ENCODE results near the gene BDNF. TPM values are rescaled to one million over a fixed set of nuclear protein-coding genes. Genes with fewer than 3 reads are reported as not detected.

The BDNF gene
- total and polyA plus RNA-seq, 5 donors = 0.05 to 0.09 (median 0.07) TPM; not detected in 1

- DNase-seq = no peak
- intact Hi-C loops (cut with DNase I) = loop anchor here in 3 of 4 donors (10.0 kb wide), 2 partner anchors 989 to 1629 kb away; no protein-coding TSS in a partner anchor
- no peak overlapping the region for H3K4me3 ChIP-seq (ENCODE audit: low read length)
- H3K27ac ChIP-seq (ENCODE audit: low read length) = no peak overlapping the region
- no peak for ATAC-seq
- no peaks in the 10 kb centered on the region for H3K9me3 ChIP-seq (ENCODE audit: control insufficient read depth, low read length)
- H3K4me1 ChIP-seq (ENCODE audit: control insufficient read depth, insufficient read depth, low read length) = peaks cover 5% of the 10 kb centered on the region
- 28% methylated on average over 5 of the region's 5 CpGs for WGBS
- H3K27me3 ChIP-seq (ENCODE audit: control insufficient read depth, insufficient read depth) = peaks cover 4% of the 10 kb centered on the region
These were observed 5.9 kb upstream of the BDNF start for GRCh38 chr11:27705873-27706820.

- H3K27me3 ChIP-seq (ENCODE audit: control insufficient read depth, insufficient read depth) = peaks cover 4% of the 10 kb centered on the region
- peaks cover 7% of the 10 kb centered on the region for H3K4me1 ChIP-seq (ENCODE audit: control insufficient read depth, insufficient read depth, low read length)
- no peak overlapping the region for H3K4me3 ChIP-seq (ENCODE audit: low read length)
- H3K27ac ChIP-seq (ENCODE audit: low read length) = no peak overlapping the region
- no peak for DNase-seq
- no peak for ATAC-seq
- intact Hi-C loops (cut with DNase I) = loop anchor here in 3 of 4 donors (5.0 to 10.0 kb wide), 3 partner anchors 819 to 1631 kb away; no protein-coding TSS in a partner anchor
- 41% methylated on average over 3 of the region's 3 CpGs for WGBS
- H3K9me3 ChIP-seq (ENCODE audit: control insufficient read depth, low read length) = no peaks in the 10 kb centered on the region
These were observed 3.2 kb upstream of the BDNF start for GRCh38 chr11:27703481-27703880.

GRCh38 chr11:27702811-27703210 lies 2.6 kb upstream of the BDNF start:
- WGBS = 41% methylated on average over 6 of the region's 6 CpGs
- DNase-seq (no peak), ATAC-seq (no peak)
- Histone ChIP-seq H3K27ac (ENCODE audit: low read length) (no peak overlapping the region), H3K9me3 (ENCODE audit: control insufficient read depth, low read length) (no peaks in the 10 kb centered on the region), H3K27me3 (ENCODE audit: control insufficient read depth, insufficient read depth) (peaks cover 4% of the 10 kb centered on the region), H3K4me3 (ENCODE audit: low read length) (no peak overlapping the region), H3K4me1 (ENCODE audit: control insufficient read depth, insufficient read depth, low read length) (peaks cover 7% of the 10 kb centered on the region)
- intact Hi-C loops (cut with DNase I) = loop anchor here in 3 of 4 donors (5.0 to 10.0 kb wide), 3 partner anchors 819 to 1632 kb away; no protein-coding TSS in a partner anchor

GRCh38 chr11:27701355-27702105 lies 1.3 kb upstream of the BDNF start:
- DNase-seq (peak in 2 of 3 donors; percentile 22 to 66), ATAC-seq (peak; percentile 52 to 71)
- peaks cover 4% of the 10 kb centered on the region for H3K27me3 ChIP-seq (ENCODE audit: control insufficient read depth, insufficient read depth)
- intact Hi-C loops (cut with DNase I) = loop anchor here in 3 of 4 donors (5.0 to 10.0 kb wide), 3 partner anchors 821 to 1633 kb away; no protein-coding TSS in a partner anchor
- 2% methylated on average over 30 of the region's 30 CpGs for WGBS
- H3K27ac ChIP-seq (ENCODE audit: low read length) = no peak overlapping the region
- no peaks in the 10 kb centered on the region for H3K9me3 ChIP-seq (ENCODE audit: control insufficient read depth, low read length)
- H3K4me3 ChIP-seq (ENCODE audit: low read length) = peak overlapping the region; percentile 81
- peaks cover 7% of the 10 kb centered on the region for H3K4me1 ChIP-seq (ENCODE audit: control insufficient read depth, insufficient read depth, low read length)

- Histone ChIP-seq H3K4me1 (ENCODE audit: control insufficient read depth, insufficient read depth, low read length) (peaks cover 7% of the 10 kb centered on the region), H3K4me3 (ENCODE audit: low read length) (peak overlapping the region; percentile 81), H3K27me3 (ENCODE audit: control insufficient read depth, insufficient read depth) (no peaks in the 10 kb centered on the region), H3K27ac (ENCODE audit: low read length) (no peak overlapping the region), H3K9me3 (ENCODE audit: control insufficient read depth, low read length) (no peaks in the 10 kb centered on the region)
- 1% methylated on average over 28 of the region's 28 CpGs for WGBS
- intact Hi-C loops (cut with DNase I) = loop anchor here (5.0 to 10.0 kb wide), 4 partner anchors 822 to 1635 kb away; no protein-coding TSS in a partner anchor
- ATAC-seq = no peak
- DNase-seq = peak in 2 of 3 donors; percentile 48 to 52
These were observed 317 bp downstream of the BDNF start for GRCh38 chr11:27699926-27700350.

GRCh38 chr11:27699242-27699925 lies 871 bp downstream of the BDNF start:
- intact Hi-C loops (cut with DNase I) = loop anchor here in 3 of 4 donors (5.0 to 10.0 kb wide), 2 partner anchors 833 to 1635 kb away; no protein-coding TSS in a partner anchor
- peak; percentile 27 to 33 for ATAC-seq
- WGBS = under 1% methylated on average over 30 of the region's 30 CpGs

GRCh38 chr11:27698872-27699241 lies 1.4 kb downstream of the BDNF start:
- ATAC-seq (peak; percentile 91 to 92), DNase-seq (peak; percentile 70 to 88 (median 86))
- H3K4me1 ChIP-seq (ENCODE audit: control insufficient read depth, insufficient read depth, low read length) = peaks cover 7% of the 10 kb centered on the region
- WGBS = under 1% methylated on average over 18 of the region's 18 CpGs
- peak overlapping the region; percentile 81 for H3K4me3 ChIP-seq (ENCODE audit: low read length)
- no peaks in the 10 kb centered on the region for H3K27me3 ChIP-seq (ENCODE audit: control insufficient read depth, insufficient read depth)
- intact Hi-C loops (cut with DNase I) = loop anchor here in 3 of 4 donors (5.0 to 10.0 kb wide), 2 partner anchors 833 to 1636 kb away; no protein-coding TSS in a partner anchor
- no peaks in the 10 kb centered on the region for H3K9me3 ChIP-seq (ENCODE audit: control insufficient read depth, low read length)
- H3K27ac ChIP-seq (ENCODE audit: low read length) = no peak overlapping the region

More at GRCh38 chr11:27699242-27699925, 871 bp downstream of the BDNF start:
- Histone ChIP-seq H3K4me1 (ENCODE audit: control insufficient read depth, insufficient read depth, low read length) (peaks cover 7% of the 10 kb centered on the region), H3K9me3 (ENCODE audit: control insufficient read depth, low read length) (no peaks in the 10 kb centered on the region), H3K4me3 (ENCODE audit: low read length) (peak overlapping the region; percentile 81), H3K27me3 (ENCODE audit: control insufficient read depth, insufficient read depth) (no peaks in the 10 kb centered on the region), H3K27ac (ENCODE audit: low read length) (no peak overlapping the region)
- peak in 2 of 3 donors; percentile 9 to 45 for DNase-seq

- H3K4me3 ChIP-seq (ENCODE audit: low read length) = no peak overlapping the region
- WGBS = 46% methylated on average over 2 of the region's 2 CpGs
- H3K9me3 ChIP-seq (ENCODE audit: control insufficient read depth, low read length) = no peaks in the 10 kb centered on the region
- ATAC-seq = no peak
- intact Hi-C loops (cut with DNase I) = loop anchor here in 3 of 4 donors (5.0 to 10.0 kb wide), 2 partner anchors 835 to 1637 kb away; no protein-coding TSS in a partner anchor
- peaks cover 7% of the 10 kb centered on the region for H3K4me1 ChIP-seq (ENCODE audit: control insufficient read depth, insufficient read depth, low read length)
- no peak overlapping the region for H3K27ac ChIP-seq (ENCODE audit: low read length)
- no peak for DNase-seq
- H3K27me3 ChIP-seq (ENCODE audit: control insufficient read depth, insufficient read depth) = no peaks in the 10 kb centered on the region
These were observed 2.5 kb downstream of the BDNF start for GRCh38 chr11:27697679-27698275.

GRCh38 chr11:27696961-27697360 lies 3.3 kb downstream of the BDNF start:
- DNase-seq (no peak), ATAC-seq (no peak)
- H3K9me3 ChIP-seq (ENCODE audit: control insufficient read depth, low read length) = no peaks in the 10 kb centered on the region
- H3K27ac ChIP-seq (ENCODE audit: low read length) = no peak overlapping the region
- 61% methylated on average over 8 of the region's 8 CpGs for WGBS
- H3K4me3 ChIP-seq (ENCODE audit: low read length) = no peak overlapping the region
- intact Hi-C loops (cut with DNase I) = loop anchor here in 3 of 4 donors (5.0 to 10.0 kb wide), 2 partner anchors 835 to 1638 kb away; no protein-coding TSS in a partner anchor
- H3K27me3 ChIP-seq (ENCODE audit: control insufficient read depth, insufficient read depth) = no peaks in the 10 kb centered on the region
- peaks cover 7% of the 10 kb centered on the region for H3K4me1 ChIP-seq (ENCODE audit: control insufficient read depth, insufficient read depth, low read length)
